Thoracic aorta endothelial cell (primary cell): ENCODE data around the gene ERCC6L. TPM values are rescaled to one million over a fixed set of nuclear protein-coding genes. Genes with fewer than 3 reads are reported as not detected.

Source experiments
- small RNA-seq: library from RNA; depleted of rRNA; stranded (forward); fragments of <200 nt; gene quantifications from one replicate; pipeline ENCODE3, GENCODE V24; 2012
- total RNA-seq: library from RNA; depleted of rRNA; stranded (reverse); fragments of >200 nt; gene quantifications from 2 replicates; pipeline ENCODE4 v1.2.3, GENCODE V29; 2012

ERCC6L gene, protein sequence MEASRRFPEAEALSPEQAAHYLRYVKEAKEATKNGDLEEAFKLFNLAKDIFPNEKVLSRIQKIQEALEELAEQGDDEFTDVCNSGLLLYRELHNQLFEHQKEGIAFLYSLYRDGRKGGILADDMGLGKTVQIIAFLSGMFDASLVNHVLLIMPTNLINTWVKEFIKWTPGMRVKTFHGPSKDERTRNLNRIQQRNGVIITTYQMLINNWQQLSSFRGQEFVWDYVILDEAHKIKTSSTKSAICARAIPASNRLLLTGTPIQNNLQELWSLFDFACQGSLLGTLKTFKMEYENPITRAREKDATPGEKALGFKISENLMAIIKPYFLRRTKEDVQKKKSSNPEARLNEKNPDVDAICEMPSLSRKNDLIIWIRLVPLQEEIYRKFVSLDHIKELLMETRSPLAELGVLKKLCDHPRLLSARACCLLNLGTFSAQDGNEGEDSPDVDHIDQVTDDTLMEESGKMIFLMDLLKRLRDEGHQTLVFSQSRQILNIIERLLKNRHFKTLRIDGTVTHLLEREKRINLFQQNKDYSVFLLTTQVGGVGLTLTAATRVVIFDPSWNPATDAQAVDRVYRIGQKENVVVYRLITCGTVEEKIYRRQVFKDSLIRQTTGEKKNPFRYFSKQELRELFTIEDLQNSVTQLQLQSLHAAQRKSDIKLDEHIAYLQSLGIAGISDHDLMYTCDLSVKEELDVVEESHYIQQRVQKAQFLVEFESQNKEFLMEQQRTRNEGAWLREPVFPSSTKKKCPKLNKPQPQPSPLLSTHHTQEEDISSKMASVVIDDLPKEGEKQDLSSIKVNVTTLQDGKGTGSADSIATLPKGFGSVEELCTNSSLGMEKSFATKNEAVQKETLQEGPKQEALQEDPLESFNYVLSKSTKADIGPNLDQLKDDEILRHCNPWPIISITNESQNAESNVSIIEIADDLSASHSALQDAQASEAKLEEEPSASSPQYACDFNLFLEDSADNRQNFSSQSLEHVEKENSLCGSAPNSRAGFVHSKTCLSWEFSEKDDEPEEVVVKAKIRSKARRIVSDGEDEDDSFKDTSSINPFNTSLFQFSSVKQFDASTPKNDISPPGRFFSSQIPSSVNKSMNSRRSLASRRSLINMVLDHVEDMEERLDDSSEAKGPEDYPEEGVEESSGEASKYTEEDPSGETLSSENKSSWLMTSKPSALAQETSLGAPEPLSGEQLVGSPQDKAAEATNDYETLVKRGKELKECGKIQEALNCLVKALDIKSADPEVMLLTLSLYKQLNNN
- 10.9 and 16.9 TPM in 2 replicates for total RNA-seq

DNA sequence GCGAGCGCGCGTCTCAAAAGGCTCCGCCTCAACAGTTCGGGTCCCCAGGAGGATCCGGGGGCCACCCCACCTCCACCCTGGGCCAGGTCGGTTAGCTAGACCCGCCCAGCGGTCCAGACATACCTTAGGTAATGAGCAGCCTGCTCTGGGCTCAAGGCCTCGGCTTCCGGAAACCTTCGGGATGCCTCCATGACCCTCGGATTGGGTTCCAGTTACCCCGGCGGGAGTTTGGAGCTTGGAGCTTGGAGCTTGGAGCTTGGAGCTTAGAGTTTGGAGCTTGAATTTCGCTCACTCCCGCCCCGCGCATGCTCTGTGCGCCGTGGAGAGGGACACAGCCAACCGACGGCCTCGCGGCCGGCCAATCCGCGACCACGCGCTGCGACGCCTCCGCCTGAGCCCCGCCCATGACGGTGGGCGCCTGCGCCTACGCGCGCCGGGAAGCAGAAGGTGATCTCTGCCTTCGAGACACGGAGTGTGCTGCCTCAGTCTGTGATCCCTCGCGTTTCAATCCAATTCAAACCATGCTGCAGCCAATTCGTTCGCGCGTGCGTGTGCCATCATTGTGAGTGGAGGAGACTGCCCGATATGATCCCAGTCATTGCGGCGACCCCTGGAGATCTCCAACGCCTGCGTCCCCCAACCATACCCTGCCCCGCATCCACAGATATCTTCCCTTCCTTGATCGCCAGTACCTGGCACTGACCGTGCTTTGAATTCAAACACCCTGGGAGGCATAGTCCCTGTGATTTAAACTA, at the start of gene ERCC6L:
TSS of gene ERCC6L (minus strand) at position 307 of the 755 bp plus-strand sequence. CDS start at position 191, 116 bp downstream.

DNA sequence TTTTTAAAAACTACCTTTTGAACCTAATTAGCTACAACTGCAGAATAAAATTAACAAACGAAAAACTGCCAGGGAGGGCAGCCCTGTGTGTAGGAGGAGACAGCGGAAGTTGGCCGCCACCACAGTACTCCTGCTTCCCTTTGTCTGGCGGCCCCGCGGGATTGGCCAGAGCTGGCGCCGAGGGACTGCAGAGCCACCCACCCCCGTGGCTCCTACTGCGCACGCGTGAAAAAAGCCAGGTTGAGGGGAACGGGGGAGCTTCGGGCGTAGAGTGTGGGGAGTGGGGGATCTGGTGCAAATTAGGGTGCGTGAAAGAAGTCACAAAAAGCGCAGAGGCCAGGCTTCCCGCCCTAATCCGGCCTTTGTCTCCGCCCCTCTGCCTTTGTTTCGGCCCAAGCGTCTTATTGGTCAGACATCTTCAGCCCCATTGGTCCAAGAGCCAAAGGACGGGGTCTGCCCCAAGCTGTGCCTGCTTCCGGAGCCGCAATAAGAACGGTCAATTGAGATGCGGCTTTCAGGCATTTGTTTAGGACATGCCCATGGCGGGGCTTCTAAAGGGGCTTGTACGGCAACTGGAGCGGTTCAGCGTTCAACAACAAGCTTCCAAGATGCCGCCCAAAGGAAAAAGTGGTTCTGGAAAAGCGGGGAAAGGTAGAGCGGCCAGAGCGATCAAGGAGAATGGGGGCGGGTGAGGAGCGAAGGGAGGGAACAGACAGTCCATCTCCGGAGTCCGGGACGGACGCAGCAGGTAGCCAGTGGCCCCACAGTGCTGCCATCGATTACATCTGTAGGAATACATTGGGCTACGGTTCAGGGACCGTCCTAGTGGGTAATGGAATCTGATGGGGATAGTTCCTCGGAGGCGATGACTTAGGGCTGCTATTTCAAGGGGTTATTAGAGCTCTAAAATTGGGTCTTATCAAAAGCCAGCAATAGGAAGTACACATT, 57.4 kb downstream of the ERCC6L start, which contains the start of gene PIN4:
TSS of gene PIN4 (plus strand) at position 580 of the 948 bp plus-strand sequence. CDS start at position 609, 29 bp downstream.

Small RNA genes lying within 50 kb of the gene (small RNA-seq; reads per million reads assigned to genes)
- gene RF00019, result not detected

Other genes starting within 250 kb of the ERCC6L start
- gene RTL5, start 107.1 kb downstream of the ERCC6L start, total RNA-seq, result 0.14 and 0.40 TPM in 2 replicates
- 8.3 and 13.3 TPM in 2 replicates for gene PIN4, start 57.3 kb downstream of the ERCC6L start, total RNA-seq
- gene RPS4X, start 38.2 kb upstream of the ERCC6L start, total RNA-seq, result 703 and 863 TPM in 2 replicates
- gene CITED1, start 66.9 kb upstream of the ERCC6L start, total RNA-seq, result not detected in 2 replicates